IMR-90 (cell line): Measurements from ENCODE around the gene NLGN1. TPM values are rescaled to one million over a fixed set of nuclear protein-coding genes. Genes with fewer than 3 reads are reported as not detected.

Source experiments
- ATAC-seq: fragments of 200-7000 bp; cut with Tn5 transposase; 2 replicates; pipeline ENCODE4 v1.9.1; 2020; ENCODE audit warnings: low read depth, mild to moderate bottlenecking, moderate library complexity
- BruUV-seq: library from RNA; stranded (reverse); fragments of 400-500 nt; replicated peaks from 2 replicates; lab custom pipeline; 2021; lab: Mats Ljungman, UMichigan
- CTCF ChIA-PET: fragments of 300-600 bp; formaldehyde crosslinking; extraction: SDS; loops from one replicate; lab custom pipeline; 2021; ENCODE audit warnings: antibody characterized with exemption; lab: Yijun Ruan, JAX
- POLR2A ChIA-PET: fragments of 300-600 bp; sonication (Branson Sonifier 250); formaldehyde crosslinking; loops from one replicate; lab custom pipeline; 2022; ENCODE audit warnings: antibody characterized with exemption; ENCODE audit not compliant: unreplicated experiment; lab: Charles Lee
- DNase-seq: peaks from one replicate; pipeline ENCODE4 v3.0.0; 2013
- H2AFZ ChIP-seq: replicated peaks from 2 replicates; pipeline ENCODE3; 2013; ENCODE audit warnings: low read length, mild to moderate bottlenecking; ENCODE audit not compliant: poor library complexity
- H2AK5ac ChIP-seq: 2 replicates; pipeline ENCODE4 v1.6.1; 2013; ENCODE audit warnings: low read depth, low read length, inconsistent platforms
- H2AK9ac ChIP-seq: replicated peaks from 2 replicates; pipeline ENCODE3; 2013; ENCODE audit warnings: mild to moderate bottlenecking, low read depth, low read length, moderate library complexity; ENCODE audit not compliant: poor library complexity
- H2BK120ac ChIP-seq: 2 replicates; pipeline ENCODE4 v1.6.1; 2013; ENCODE audit warnings: low read depth, low read length, inconsistent platforms
- H2BK15ac ChIP-seq: 3 replicates; pipeline ENCODE4 v1.6.1; 2013; ENCODE audit warnings: low read depth, low read length, inconsistent platforms
- H2BK20ac ChIP-seq: 2 replicates; pipeline ENCODE4 v1.6.1; 2013; ENCODE audit warnings: low read depth, mild to moderate bottlenecking, inconsistent platforms, low read length, moderate library complexity
- H2BK5ac ChIP-seq: 2 replicates; pipeline ENCODE4 v1.6.1; 2013; ENCODE audit warnings: mild to moderate bottlenecking, low read depth, low read length, inconsistent platforms; ENCODE audit not compliant: poor library complexity, severe bottlenecking
- H3K14ac ChIP-seq: replicated peaks from 2 replicates; pipeline ENCODE4 v1.6.1; 2013; ENCODE audit warnings: low read depth, low read length, inconsistent platforms
- H3K18ac ChIP-seq: 2 replicates; pipeline ENCODE4 v1.6.1; 2013; ENCODE audit warnings: low read depth, low read length, control low read depth
- H3K23ac ChIP-seq: 2 replicates; pipeline ENCODE4 v1.6.1; 2013; ENCODE audit warnings: low read depth, low read length, inconsistent platforms
- H3K27ac ChIP-seq: 2 replicates; pipeline ENCODE4 v1.5.1; 2013; ENCODE audit warnings: mild to moderate bottlenecking, control low read depth, low read length; ENCODE audit not compliant: insufficient read depth
- H3K27me3 ChIP-seq: 2 replicates; pipeline ENCODE4 v1.6.1; 2013; ENCODE audit warnings: low read length; ENCODE audit not compliant: control insufficient read depth, insufficient read depth
- H3K36me3 ChIP-seq: 2 replicates; pipeline ENCODE4 v1.6.1; 2013; ENCODE audit warnings: low read length, mixed read lengths; ENCODE audit not compliant: control insufficient read depth, insufficient read depth
- H3K4ac ChIP-seq: 2 replicates; pipeline ENCODE4 v1.6.1; 2013; ENCODE audit warnings: low read depth, low read length, inconsistent platforms
- H3K4me1 ChIP-seq: 2 replicates; pipeline ENCODE4 v1.6.1; 2013; ENCODE audit warnings: low read length, mixed read lengths; ENCODE audit not compliant: control insufficient read depth, insufficient read depth
- H3K4me2 ChIP-seq: 2 replicates; pipeline ENCODE4 v1.6.1; 2013; ENCODE audit warnings: low read depth, mild to moderate bottlenecking, control low read depth, low read length, moderate library complexity
- H3K4me3 ChIP-seq: 2 replicates; pipeline ENCODE4 v1.5.1; 2013; ENCODE audit warnings: low read depth, mild to moderate bottlenecking, control low read depth, low read length, moderate library complexity; ENCODE audit not compliant: insufficient read depth
- H3K56ac ChIP-seq: 2 replicates; pipeline ENCODE4 v1.6.1; 2013; ENCODE audit warnings: low read length, inconsistent platforms; ENCODE audit not compliant: insufficient read depth; ENCODE audit errors: extremely low read depth
- H3K79me1 ChIP-seq, 2 experiments: 2 replicates each; pipeline ENCODE4 v1.6.1; 2013; ENCODE audit warnings: low read length in 2 of 2, inconsistent platforms in 1 of 2, low read depth in 1 of 2
- H3K9ac ChIP-seq: 2 replicates; pipeline ENCODE4 v1.6.1; 2013; ENCODE audit warnings: low read depth, low read length, control low read depth
- H3K9me1 ChIP-seq: 2 replicates; pipeline ENCODE4 v1.6.1; 2013; ENCODE audit warnings: low read length, inconsistent platforms; ENCODE audit not compliant: insufficient read depth
- H3K9me3 ChIP-seq: 2 replicates; pipeline ENCODE4 v1.6.1; 2013; ENCODE audit warnings: low read length; ENCODE audit not compliant: control insufficient read depth, insufficient read depth
- H4K20me1 ChIP-seq: 2 replicates; pipeline ENCODE4 v1.6.1; 2013; ENCODE audit warnings: low read length, inconsistent platforms; ENCODE audit not compliant: insufficient read depth
- H4K5ac ChIP-seq: 2 replicates; pipeline ENCODE4 v1.6.1; 2013; ENCODE audit warnings: mild to moderate bottlenecking, low read depth, low read length, control low read depth
- H4K8ac ChIP-seq, 2 experiments: 2 replicates each; pipeline ENCODE4 v1.6.1; 2013; ENCODE audit warnings: low read depth in 2 of 2, low read length in 2 of 2, control low read depth in 1 of 2, inconsistent platforms in 1 of 2
- H4K91ac ChIP-seq: 2 replicates; pipeline ENCODE4 v1.6.1; 2013; ENCODE audit warnings: low read depth, low read length, inconsistent platforms; ENCODE audit not compliant: insufficient read depth
- CEBPB ChIP-seq: IDR thresholded peaks from 2 replicates; pipeline ENCODE4 v1.6.1; 2012; ENCODE audit warnings: low read depth, low read length, improper control_type of control experiment
- CHD1 ChIP-seq: IDR thresholded peaks from 2 replicates; pipeline ENCODE4 v1.6.1; 2012; ENCODE audit warnings: low read depth, low read length, improper control_type of control experiment
- ELK1 ChIP-seq: fragments of 150-350 bp; IDR thresholded peaks from 2 replicates; pipeline ENCODE4 v1.6.1; 2016; ENCODE audit warnings: low read depth, mild to moderate bottlenecking, low read length, moderate library complexity, borderline replicate concordance
- MAFK ChIP-seq: IDR thresholded peaks from 2 replicates; pipeline ENCODE4 v1.6.1; 2012; ENCODE audit warnings: low read depth, low read length, improper control_type of control experiment
- RAD21 ChIP-seq: IDR thresholded peaks from 2 replicates; pipeline ENCODE4 v1.6.1; 2012; ENCODE audit warnings: low read length, improper control_type of control experiment
- RFX5 ChIP-seq: IDR thresholded peaks from 2 replicates; pipeline ENCODE4 v1.8.0; 2012; ENCODE audit warnings: low read depth, mild to moderate bottlenecking, low read length, moderate library complexity
- SMC3 ChIP-seq: fragments of 150-350 bp; IDR thresholded peaks from 2 replicates; pipeline ENCODE4 v1.6.1; 2016; ENCODE audit warnings: low read depth, mild to moderate bottlenecking, antibody characterized with exemption, low read length, moderate library complexity
- WGBS, 2 experiments: methylation state at CpG; one replicate each; pipeline versions ENCODE4 v1.1.5 to v1.1.7; 2013; ENCODE audit warnings: missing lambda C conversion rate in 2 of 2; ENCODE audit not compliant: insufficient read length in 1 of 2; ENCODE audit errors: extremely low coverage in 2 of 2; 5-methylcytosine and 5-hydroxymethylcytosine counted together
- dilution Hi-C: fragments of 300-500 bp; cut with HindIII; formaldehyde crosslinking; loops from one replicate; pipeline ENCODE4 v1.14.3; 2018; ENCODE audit warnings: low sequenced_read_pairs; ENCODE audit not compliant: unreplicated experiment
- in situ Hi-C: fragments of 300-500 bp; cut with MboI; formaldehyde crosslinking; loops from 3 replicates; pipeline ENCODE4 v1.14.3; 2019; ENCODE audit warnings: low sequenced_read_pairs, inconsistent platforms, mixed read lengths
- intact Hi-C: fragments of 100-400 bp; cut with micrococcal nuclease; formaldehyde crosslinking; loops from 2 replicates; pipeline ENCODE4 v1.10.0; 2022
- polyA plus RNA-seq, 3 experiments: library from polyadenylated mRNA; depleted of rRNA; stranded (reverse); fragments of >200 nt; gene quantifications; 2 replicates each; pipeline ENCODE4 v1.2.3, GENCODE V29; 2012; ENCODE audit warnings: low replicate concordance in 1 of 3
- total RNA-seq: library from RNA; depleted of rRNA; stranded (reverse); fragments of >200 nt; gene quantifications from 2 replicates; pipeline ENCODE4 v1.2.3, GENCODE V29; 2012

NLGN1 gene
- total and polyA plus RNA-seq, 2 of the 4 experiments (the other 2 are of a cell fraction), result 1.8 to 12.5 TPM

DNA sequence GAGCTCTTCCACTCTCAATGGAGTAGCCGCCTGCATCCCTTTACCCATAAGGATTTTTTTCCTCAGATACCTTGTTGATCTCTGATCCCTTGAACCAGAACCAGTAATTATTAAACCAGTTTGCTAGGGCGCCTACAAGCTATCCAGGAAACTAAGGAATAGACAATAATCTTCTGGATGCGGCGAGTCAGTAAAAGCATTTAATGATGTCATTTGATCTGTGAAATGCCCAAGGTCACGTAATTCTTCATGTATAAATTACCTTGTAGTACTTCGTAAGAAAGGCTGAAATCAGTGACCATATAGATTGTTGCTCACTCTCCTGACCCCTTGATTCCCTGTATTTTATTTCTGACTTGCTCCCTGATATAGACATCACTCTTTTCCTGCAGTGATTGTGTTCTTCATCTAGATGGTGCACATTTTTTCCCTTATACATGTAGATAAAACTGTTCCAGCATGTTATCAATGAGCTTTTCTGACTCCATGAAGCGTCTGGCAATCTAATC lies 913.0 kb downstream of the NLGN1 start:
- dilution Hi-C loops, result no loop called here
- Histone ChIP-seq H2BK120ac (no peak overlapping the region), H2AFZ (no peak overlapping the region), H4K91ac (no peak overlapping the region), H4K20me1 (no peaks in the 10 kb centered on the region), H2AK5ac (no peak overlapping the region), H3K18ac (no peak overlapping the region), H3K79me1 (no peaks in the 10 kb centered on the region), H4K5ac (no peak overlapping the region), H3K56ac (no peak overlapping the region), H3K4me1 (no peaks in the 10 kb centered on the region), H2AK9ac (no peak overlapping the region), H3K9me1 (no peaks in the 10 kb centered on the region), H3K4me2 (no peak overlapping the region), H3K27me3 (no peaks in the 10 kb centered on the region), H3K9ac (no peak overlapping the region), H2BK20ac (no peak overlapping the region), H4K8ac (no peak overlapping the region), H2BK15ac (no peak overlapping the region), H3K9me3 (no peaks in the 10 kb centered on the region), H3K23ac (no peak overlapping the region), H3K27ac (no peak overlapping the region), H3K36me3 (no peaks in the 10 kb centered on the region), H2BK5ac (no peak overlapping the region), H3K4ac (no peak overlapping the region), H3K4me3 (no peak overlapping the region), H3K14ac (no peak overlapping the region)
- in situ Hi-C loops, result no loop called here
- WGBS, 2 experiments, result 100% methylated on average over 3 of the region's 7 CpGs; no CpG with 5 or more reads in 1 of the 2 experiments
- intact Hi-C loops, result no loop called here
- ATAC-seq (no peak), DNase-seq (no peak)
- BruUV-seq, result no TSS peak
- TF ChIP-seq ELK1 (no peak), SMC3 (no peak), RFX5 (no peak), CEBPB (no peak), RAD21 (no peak), MAFK (no peak), CHD1 (no peak)
- CTCF ChIA-PET, result no interaction called here
- POLR2A ChIA-PET, result interaction anchor here (0.6 kb wide), 1 partner anchor 19 kb away, joined by 3 read pairs; no protein-coding TSS in a partner anchor
